ENCODE measurements around the gene CSNK1A1. TPM values are rescaled to one million over a fixed set of nuclear protein-coding genes. Genes with fewer than 3 reads are reported as not detected.

Gene CSNK1A1
- total RNA-seq, 2 donors from 2014 or later, result 198 to 214 TPM

DNA sequence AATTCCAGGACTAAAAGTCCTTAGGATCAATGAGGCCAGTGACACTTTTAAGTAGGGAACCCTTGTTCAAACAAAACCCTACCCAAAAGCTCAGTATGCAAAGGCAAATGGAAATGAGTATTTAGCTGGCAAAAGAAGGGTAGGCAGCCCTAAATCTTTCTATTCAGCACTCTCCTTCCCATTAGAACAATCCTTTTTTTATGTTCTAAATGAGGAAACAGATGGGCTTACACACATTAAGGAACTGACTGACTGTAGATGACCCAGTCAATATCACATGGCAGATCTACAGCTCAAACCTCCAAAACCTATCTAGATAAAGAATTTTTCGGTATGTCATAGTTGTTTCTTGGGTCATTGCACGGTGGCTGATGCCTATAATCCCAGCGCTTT is 7.2 kb downstream of the CSNK1A1 start:
- no peak overlapping the region for H3K27ac ChIP-seq (ENCODE audit: low read depth, low read length)
- Mint-ChIP-seq H3K27ac (peak overlapping the region; percentile 28), H3K36me3 (ENCODE audit: low read depth) (peaks cover 63% of the 10 kb centered on the region), H3K27me3 (ENCODE audit: insufficient read depth) (no peaks in the 10 kb centered on the region), H3K4me1 (peaks cover 22% of the 10 kb centered on the region), H3K9me3 (no peaks in the 10 kb centered on the region), H3K4me3 (no peak overlapping the region)
- peaks cover 10% of the 10 kb centered on the region for H3K4me1 ChIP-seq (ENCODE audit: control insufficient read depth, insufficient read depth, low read length)
- H3K9ac ChIP-seq (ENCODE audit: extremely low read depth, low read length, poor library complexity, severe bottlenecking), result no peak overlapping the region
- H3K9me3 ChIP-seq (ENCODE audit: control insufficient read depth, low read length), result no peaks in the 10 kb centered on the region
- DNase-seq, result no peak
- peaks cover 83% of the 10 kb centered on the region for H3K36me3 ChIP-seq (ENCODE audit: control insufficient read depth, insufficient read depth, low read length)
- TF ChIP-seq CTCF (conservative IDR thresholded peaks at IDR 0.05), result no peak
- WGBS, 2 experiments (ENCODE audit: insufficient coverage in 1 of 2, insufficient read length in 1 of 2), result 91 to 100% methylated on average over 1 to 3 of the region's 3 CpGs
- H3K27me3 ChIP-seq (ENCODE audit: control insufficient read depth, insufficient read depth, low read length, poor library complexity, severe bottlenecking), result no peaks in the 10 kb centered on the region
- no peak overlapping the region for H3K4me3 ChIP-seq (ENCODE audit: low read length)

- TF ChIP-seq CTCF (conservative IDR thresholded peaks at IDR 0.05), result no peak
- Mint-ChIP-seq H3K36me3 (ENCODE audit: low read depth) (peaks cover 59% of the 10 kb centered on the region), H3K4me3 (no peak overlapping the region), H3K9me3 (no peaks in the 10 kb centered on the region), H3K27ac (peak overlapping the region; percentile 28), H3K4me1 (peaks cover 20% of the 10 kb centered on the region), H3K27me3 (ENCODE audit: insufficient read depth) (no peaks in the 10 kb centered on the region)
- Histone ChIP-seq H3K27me3 (ENCODE audit: control insufficient read depth, insufficient read depth, low read length, poor library complexity, severe bottlenecking) (no peaks in the 10 kb centered on the region), H3K36me3 (ENCODE audit: control insufficient read depth, insufficient read depth, low read length) (peaks cover 80% of the 10 kb centered on the region), H3K9ac (ENCODE audit: extremely low read depth, low read length, poor library complexity, severe bottlenecking) (no peak overlapping the region), H3K4me1 (ENCODE audit: control insufficient read depth, insufficient read depth, low read length) (peaks cover 10% of the 10 kb centered on the region), H3K9me3 (ENCODE audit: control insufficient read depth, low read length) (no peaks in the 10 kb centered on the region), H3K27ac (ENCODE audit: low read depth, low read length) (no peak overlapping the region), H3K4me3 (ENCODE audit: low read length) (no peak overlapping the region)
- 94 to 96% methylated on average over 7 to 8 of the region's 8 CpGs for WGBS, 2 experiments (ENCODE audit: insufficient coverage in 1 of 2, insufficient read length in 1 of 2)
- DNase-seq, result no peak
Measured at GRCh38 chr5:149543361-149544027, 7.7 kb downstream of the CSNK1A1 start.

- Histone ChIP-seq H3K36me3 (ENCODE audit: control insufficient read depth, insufficient read depth, low read length) (peaks cover 76% of the 10 kb centered on the region), H3K4me3 (ENCODE audit: low read length) (no peak overlapping the region), H3K4me1 (ENCODE audit: control insufficient read depth, insufficient read depth, low read length) (peaks cover 10% of the 10 kb centered on the region), H3K27ac (ENCODE audit: low read depth, low read length) (no peak overlapping the region), H3K9ac (ENCODE audit: extremely low read depth, low read length, poor library complexity, severe bottlenecking) (no peak overlapping the region), H3K27me3 (ENCODE audit: control insufficient read depth, insufficient read depth, low read length, poor library complexity, severe bottlenecking) (no peaks in the 10 kb centered on the region), H3K9me3 (ENCODE audit: control insufficient read depth, low read length) (no peaks in the 10 kb centered on the region)
- Mint-ChIP-seq H3K9me3 (no peaks in the 10 kb centered on the region), H3K36me3 (ENCODE audit: low read depth) (peaks cover 58% of the 10 kb centered on the region), H3K27ac (peak overlapping the region; percentile 83), H3K27me3 (ENCODE audit: insufficient read depth) (no peaks in the 10 kb centered on the region), H3K4me3 (no peak overlapping the region), H3K4me1 (peaks cover 16% of the 10 kb centered on the region)
- 91 to 92% methylated on average over 4 to 6 of the region's 6 CpGs for WGBS, 2 experiments (ENCODE audit: insufficient coverage in 1 of 2, insufficient read length in 1 of 2)
- TF ChIP-seq CTCF (conservative IDR thresholded peaks at IDR 0.05), result no peak
- DNase-seq, result no peak
Measured at GRCh38 chr5:149541893-149542292, 9.3 kb downstream of the CSNK1A1 start.
